Aorta (tissue), 5 donors: ENCODE results near the gene PEMT. TPM values are rescaled to one million over a fixed set of nuclear protein-coding genes. Genes with fewer than 3 reads are reported as not detected.
"Not testable (repeated sequence)": the region's sequence is repeated elsewhere in the genome, so short reads cannot be mapped to it uniquely, and the experiment has no call there.

ENCODE experiments used
- ATAC-seq: fragments of 200-7000 bp; cut with Tn5 transposase; one replicate; pipeline ENCODE4 v1.9.1; 2022; ENCODE audit warnings: moderate library complexity; ENCODE audit not compliant: low FRiP score
- DNase-seq, 2 donors: peaks; one replicate each; pipeline ENCODE4 v3.0.0-alpha.2; 2020
- H3K27ac ChIP-seq, 2 donors: one replicate each; pipeline ENCODE4 v1.5.1; 2013; ENCODE audit warnings: low read length in 2 of 2, mild to moderate bottlenecking in 2 of 2, moderate library complexity in 2 of 2, control low read depth in 1 of 2, inconsistent platforms in 1 of 2, low read depth in 1 of 2
- H3K27me3 ChIP-seq, 2 donors: one replicate each; pipeline ENCODE4 v1.6.1; 2013; ENCODE audit warnings: control low read depth in 1 of 2, low read length in 1 of 2, mild to moderate bottlenecking in 1 of 2, moderate library complexity in 1 of 2; ENCODE audit not compliant: insufficient read depth in 2 of 2, control insufficient read depth in 1 of 2
- H3K36me3 ChIP-seq, 2 donors: one replicate each; pipeline ENCODE4 v1.6.1; 2013; ENCODE audit warnings: control low read depth in 1 of 2, low read length in 1 of 2, mild to moderate bottlenecking in 1 of 2; ENCODE audit not compliant: insufficient read depth in 2 of 2, control insufficient read depth in 1 of 2
- H3K4me1 ChIP-seq, 2 donors: one replicate each; pipeline ENCODE4 v1.6.1; 2013; ENCODE audit warnings: low read length in 2 of 2, control low read depth in 1 of 2, mild to moderate bottlenecking in 1 of 2, moderate library complexity in 1 of 2; ENCODE audit not compliant: insufficient read depth in 2 of 2, control insufficient read depth in 1 of 2
- H3K4me3 ChIP-seq, 2 donors: one replicate each; pipeline ENCODE4 v1.5.1; 2013; ENCODE audit warnings: low read length in 2 of 2, control low read depth in 1 of 2, mild to moderate bottlenecking in 1 of 2
- H3K9me3 ChIP-seq: one replicate; pipeline ENCODE4 v1.6.1; 2013; ENCODE audit warnings: mild to moderate bottlenecking, low read length; ENCODE audit not compliant: control insufficient read depth
- WGBS, 2 donors: extraction: QIAGEN DNeasy Blood & Tissue Kit; methylation state at CpG; one replicate each; pipeline ENCODE4 v1.1.7; 2013; 5-methylcytosine and 5-hydroxymethylcytosine counted together
- intact Hi-C, 2 donors: fragments of 100-400 bp; cut with DNase I; formaldehyde crosslinking; loops; one replicate each; pipeline versions ENCODE4 v1.14.2 to v1.15.0; 2022
- long read RNA-seq, 2 donors: library from polyadenylated mRNA; unstranded; transcript quantifications; one replicate each; pipeline ENCODE4 v2.0.0, GENCODE V29; 2020 to 2021
- polyA plus RNA-seq, 2 donors: library from polyadenylated mRNA; stranded (reverse); fragments of 200-250 nt; gene quantifications; one replicate each; pipeline ENCODE4 v1.2.3, GENCODE V29; 2013
- total RNA-seq, 2 donors: library from RNA; stranded (reverse); fragmentation: NEBNext Ultra II Directional; extraction: Animal tissue kit (Norgen Biotek cat#: 25700); gene quantifications; one replicate each; pipeline ENCODE4 v1.2.1, GENCODE V29; 2021
- donor health status: healthy with polysubstance abuse.
- donor health status: Bipolar disorder and iron deficiency.
- donor health status: DM: no; HTN: no; CAD: no.
- donor health status: DM: no; HTN: no; CAD: no.
- donor health status: DM: yes; HTN: yes; CAD: no.

Gene PEMT
- 10 to 100 TPM; 15.3 to 17.7 TPM for total RNA-seq
- polyA plus RNA-seq = 10 to 100 TPM in 1 of 2 donors, 1 to 10 TPM in 1; 4.5 to 23.8 TPM
- long read RNA-seq, donor 1, transcript PEMT-201 (7 exons, 1,013 nt) = major isoform, 7 of 15 reads
- long read RNA-seq, donor 1, partial matches to known transcripts = 1 of 15 reads
- long read RNA-seq, donor 1, other reads (novel, unspliced or antisense) = 7 of 15 reads
- long read RNA-seq, donor 2, transcript PEMT-201 (7 exons, 1,013 nt) = major isoform, 8 of 14 reads
- long read RNA-seq, donor 2, partial matches to known transcripts = 1 of 14 reads
- long read RNA-seq, donor 2, other reads (novel, unspliced or antisense) = 4 of 14 reads

- WGBS, 2 donors = 0% methylated on average over 86 of the region's 86 CpGs
- DNase-seq (peak; percentile 96 to 98), ATAC-seq (peak; percentile 98)
- peaks cover 0 to 4% of the 10 kb centered on the region in 2 donors for H3K4me1 ChIP-seq
- intact Hi-C loops = loop anchor here in 1 of 2 donors (5.0 kb wide), 1 partner anchor 94 kb away; the partner anchor contains the start of gene RASD1
- H3K36me3 ChIP-seq = no peaks in the 10 kb centered on the region
- H3K9me3 ChIP-seq = no peaks in the 10 kb centered on the region
- peak within 1 kb of the TSS; percentile 74 to 87 for H3K4me3 ChIP-seq
- H3K27ac ChIP-seq = peak within 1 kb of the TSS in 1 of 2 donors; percentile 46
- no peaks in the 10 kb centered on the region for H3K27me3 ChIP-seq
Measured at GRCh38 chr17:17591355-17592298, at the start of gene PEMT. TSS of gene PEMT (minus strand) at chr17:17591708. CDS start at chr17:17591626, 82 bp downstream.

- intact Hi-C loops = loop anchor here in 1 of 2 donors (2.0 kb wide), 1 partner anchor 285 kb away; no protein-coding TSS in a partner anchor
- WGBS, 2 donors = 61 to 70% methylated on average over 9 of the region's 9 CpGs
- H3K27ac ChIP-seq, H3K36me3 ChIP-seq, H3K9me3 ChIP-seq, H3K4me1 ChIP-seq, ATAC-seq, DNase-seq, H3K4me3 ChIP-seq, H3K27me3 ChIP-seq: not testable (repeated sequence)
Measured at GRCh38 chr17:17639661-17640270, 48.3 kb upstream of the PEMT start.

GRCh38 chr17:17638467-17638866 is 47.0 kb upstream of the PEMT start:
- intact Hi-C loops = no loop called here
- no peak overlapping the region for H3K4me3 ChIP-seq
- ATAC-seq = no peak
- H3K27me3 ChIP-seq = no peaks in the 10 kb centered on the region
- H3K9me3 ChIP-seq = no peaks in the 10 kb centered on the region
- no peak for DNase-seq
- no peaks in the 10 kb centered on the region for H3K36me3 ChIP-seq
- H3K4me1 ChIP-seq = no peaks in the 10 kb centered on the region
- H3K27ac ChIP-seq = no peak overlapping the region
- 91 to 93% methylated on average over 2 of the region's 2 CpGs for WGBS, 2 donors

- WGBS, 2 donors = 26 to 30% methylated on average over 5 of the region's 5 CpGs
- intact Hi-C loops = no loop called here
- Histone ChIP-seq H3K9me3 (no peaks in the 10 kb centered on the region), H3K36me3 (no peaks in the 10 kb centered on the region), H3K27ac (no peak overlapping the region), H3K4me1 (no peaks in the 10 kb centered on the region), H3K27me3 (no peaks in the 10 kb centered on the region), H3K4me3 (no peak overlapping the region)
- DNase-seq (no peak), ATAC-seq (no peak)
Measured at GRCh38 chr17:17636272-17636885, 44.9 kb upstream of the PEMT start.

GRCh38 chr17:17635537-17636271 is 44.2 kb upstream of the PEMT start:
- intact Hi-C loops, H3K4me3 ChIP-seq, H3K9me3 ChIP-seq, H3K27ac ChIP-seq, DNase-seq, ATAC-seq, H3K36me3 ChIP-seq, H3K27me3 ChIP-seq, H3K4me1 ChIP-seq: not testable (repeated sequence)
- 78 to 83% methylated on average over 15 of the region's 15 CpGs for WGBS, 2 donors

- DNase-seq (no peak), ATAC-seq (no peak)
- Histone ChIP-seq H3K4me3 (no peak overlapping the region), H3K27ac (no peak overlapping the region), H3K36me3 (no peaks in the 10 kb centered on the region), H3K4me1 (no peaks in the 10 kb centered on the region), H3K9me3 (no peaks in the 10 kb centered on the region), H3K27me3 (no peaks in the 10 kb centered on the region)
- intact Hi-C loops = no loop called here
- 89 to 93% methylated on average over 5 of the region's 5 CpGs for WGBS, 2 donors
Measured at GRCh38 chr17:17635126-17635525, 43.6 kb upstream of the PEMT start.

- H3K4me1 ChIP-seq = no peaks in the 10 kb centered on the region
- no peak overlapping the region for H3K27ac ChIP-seq
- H3K36me3 ChIP-seq = no peaks in the 10 kb centered on the region
- no peak overlapping the region for H3K4me3 ChIP-seq
- no peaks in the 10 kb centered on the region for H3K27me3 ChIP-seq
- ATAC-seq = no peak
- no peak for DNase-seq
- WGBS, 2 donors = 89 to 91% methylated on average over 6 of the region's 6 CpGs
- intact Hi-C loops = no loop called here
- H3K9me3 ChIP-seq = no peaks in the 10 kb centered on the region
Measured at GRCh38 chr17:17633310-17633709, 41.8 kb upstream of the PEMT start.

GRCh38 chr17:17632690-17633089 is 41.2 kb upstream of the PEMT start:
- 81 to 82% methylated on average over 5 of the region's 5 CpGs for WGBS, 2 donors
- H3K4me1 ChIP-seq, ATAC-seq, H3K36me3 ChIP-seq, H3K9me3 ChIP-seq, H3K27ac ChIP-seq, DNase-seq, H3K4me3 ChIP-seq, H3K27me3 ChIP-seq, intact Hi-C loops: not testable (repeated sequence)
